Esophagus muscularis mucosa (tissue), 4 donors: Measurements from ENCODE around the gene CASP9.

Source experiments
- EP300 ChIP-seq: sonication (generic); formaldehyde crosslinking; IDR thresholded peaks from one replicate; pipeline ENCODE4 v1.6.1; 2017; ENCODE audit warnings: antibody characterized with exemption
- POLR2A ChIP-seq: fragments of 450-650 bp; IDR thresholded peaks from one replicate; pipeline ENCODE4 v1.6.1; 2017; ENCODE audit warnings: antibody characterized with exemption, moderate library complexity, mild to moderate bottlenecking, low read depth
- POLR2AphosphoS5 ChIP-seq, 2 donors: sonication (generic); formaldehyde crosslinking; IDR thresholded peaks; one replicate each; pipeline ENCODE4 v1.6.1; 2017; ENCODE audit warnings: antibody characterized with exemption in 2 of 2
- TF ChIP-seq, protein P1 (sequence below), 3 experiments: fragments of 200-600 bp in 2 of 3; fragments of 450-650 bp in 1 of 3; sonication (generic) in 2 of 3; IDR thresholded peaks; one replicate each; pipeline ENCODE4 v1.5.1; 2017 to 2019; ENCODE audit warnings: antibody characterized with exemption in 3 of 3, mild to moderate bottlenecking in 2 of 3, moderate library complexity in 1 of 3

DNA sequence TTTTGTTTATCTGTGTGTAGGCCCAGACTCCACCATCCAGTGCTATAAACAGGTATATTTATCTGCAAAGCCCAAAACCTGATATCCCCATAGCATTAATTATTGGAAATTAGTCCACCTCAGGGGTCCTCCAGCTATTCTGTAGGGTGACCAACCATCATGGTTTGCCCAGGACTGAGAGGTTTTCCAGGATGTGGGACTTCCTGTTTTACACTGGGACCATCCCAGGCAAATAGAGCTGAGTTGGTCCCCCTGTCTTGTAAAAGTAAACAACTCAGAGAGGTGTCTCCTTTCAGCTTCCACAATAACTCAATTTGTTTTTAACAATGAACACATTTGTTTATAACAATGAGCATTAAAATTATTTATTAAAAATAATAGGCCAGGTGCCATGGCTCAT lies 55.9 kb downstream of the CASP9 start:
- TF ChIP-seq, protein P1, sequence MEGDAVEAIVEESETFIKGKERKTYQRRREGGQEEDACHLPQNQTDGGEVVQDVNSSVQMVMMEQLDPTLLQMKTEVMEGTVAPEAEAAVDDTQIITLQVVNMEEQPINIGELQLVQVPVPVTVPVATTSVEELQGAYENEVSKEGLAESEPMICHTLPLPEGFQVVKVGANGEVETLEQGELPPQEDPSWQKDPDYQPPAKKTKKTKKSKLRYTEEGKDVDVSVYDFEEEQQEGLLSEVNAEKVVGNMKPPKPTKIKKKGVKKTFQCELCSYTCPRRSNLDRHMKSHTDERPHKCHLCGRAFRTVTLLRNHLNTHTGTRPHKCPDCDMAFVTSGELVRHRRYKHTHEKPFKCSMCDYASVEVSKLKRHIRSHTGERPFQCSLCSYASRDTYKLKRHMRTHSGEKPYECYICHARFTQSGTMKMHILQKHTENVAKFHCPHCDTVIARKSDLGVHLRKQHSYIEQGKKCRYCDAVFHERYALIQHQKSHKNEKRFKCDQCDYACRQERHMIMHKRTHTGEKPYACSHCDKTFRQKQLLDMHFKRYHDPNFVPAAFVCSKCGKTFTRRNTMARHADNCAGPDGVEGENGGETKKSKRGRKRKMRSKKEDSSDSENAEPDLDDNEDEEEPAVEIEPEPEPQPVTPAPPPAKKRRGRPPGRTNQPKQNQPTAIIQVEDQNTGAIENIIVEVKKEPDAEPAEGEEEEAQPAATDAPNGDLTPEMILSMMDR (IDR thresholded peaks at IDR 0.05): no peak
- no peak for TF ChIP-seq POLR2A
- TF ChIP-seq POLR2AphosphoS5 (IDR thresholded peaks at IDR 0.05): no peak
- TF ChIP-seq EP300: no peak
